GM12878 (cell line): ENCODE results near the gene NINJ1. TPM values are rescaled to one million over a fixed set of nuclear protein-coding genes. Genes with fewer than 3 reads are reported as not detected.

Source experiments
- ATAC-seq: fragments of 200-7000 bp; cut with Tn5 transposase; 3 replicates; pipeline ENCODE4 v1.9.1; 2020; ENCODE audit warnings: mild to moderate bottlenecking, moderate library complexity
- BruUV-seq: library from RNA; stranded (reverse); fragments of 400-500 nt; replicated peaks from 2 replicates; lab custom pipeline; 2021; lab: Mats Ljungman, UMichigan
- CTCF ChIA-PET: fragments of 300-600 bp; sonication (Branson Sonifier 250); formaldehyde crosslinking; extraction: SDS; loops from one replicate; lab custom pipeline; 2021; ENCODE audit warnings: inconsistent platforms; lab: Yijun Ruan, JAX
- POLR2A ChIA-PET: fragments of 350-600 bp; formaldehyde crosslinking; extraction: SDS; loops from one replicate; lab custom pipeline; 2021; ENCODE audit warnings: inconsistent platforms; lab: Charles Lee
- RAD21 ChIA-PET: fragments of 300-600 bp; sonication (Branson Sonifier 250); formaldehyde crosslinking; loops from one replicate; lab custom pipeline; 2023; ENCODE audit warnings: antibody characterized with exemption; ENCODE audit not compliant: unreplicated experiment; lab: Charles Lee
- SMC1A ChIA-PET: fragments of 300-600 bp; sonication (Branson Sonifier 250); formaldehyde crosslinking; loops from one replicate; lab custom pipeline; 2023; ENCODE audit not compliant: unreplicated experiment, uncharacterized antibody; lab: Charles Lee
- DNase-seq: peaks from one replicate; pipeline ENCODE4 v3.0.0-alpha.2; 2011; ENCODE audit warnings: low read depth, low spot score
- FAIRE-seq: peaks from 3 replicates; lab custom pipeline; 2011; peaks lifted over from hg19 to GRCh38; lab: Jason Lieb, UNC
- H2AFZ ChIP-seq: 2 replicates; pipeline ENCODE4 v1.6.0; 2011; ENCODE audit warnings: low read depth, low read length, control low read depth; ENCODE audit not compliant: control insufficient read depth
- H3K27ac ChIP-seq: 2 replicates; pipeline ENCODE4 v1.5.1; 2011; ENCODE audit warnings: control low read depth; ENCODE audit not compliant: control insufficient read depth, insufficient read depth
- H3K27me3 ChIP-seq, 2 experiments: replicated peaks in 1 of 2; 2 replicates each; pipeline versions ENCODE4 v1.6.0 to v1.6.1; 2011; ENCODE audit warnings: low read length in 1 of 2; ENCODE audit not compliant: control insufficient read depth in 2 of 2, insufficient read depth in 2 of 2
- H3K36me3 ChIP-seq, 2 experiments: 2 replicates each; pipeline ENCODE4 v1.5.1; 2011; ENCODE audit warnings: low read length in 1 of 2; ENCODE audit not compliant: control insufficient read depth in 2 of 2, insufficient read depth in 2 of 2
- H3K4me1 ChIP-seq: 2 replicates; pipeline ENCODE4 v1.6.1; 2011; ENCODE audit warnings: mild to moderate bottlenecking, low read length, moderate library complexity, mixed read lengths; ENCODE audit not compliant: control insufficient read depth, insufficient read depth
- H3K4me2 ChIP-seq: 2 replicates; pipeline ENCODE4 v1.6.0; 2011; ENCODE audit warnings: control low read depth; ENCODE audit not compliant: control insufficient read depth, insufficient read depth
- H3K4me3 ChIP-seq: fragments of 200-600 bp; sonication (generic); 2 replicates; pipeline ENCODE4 v1.5.1; 2016
- H3K79me2 ChIP-seq: 2 replicates; pipeline ENCODE4 v1.6.0; 2011; ENCODE audit warnings: low read length; ENCODE audit not compliant: control insufficient read depth, insufficient read depth
- H3K9ac ChIP-seq: 2 replicates; pipeline ENCODE4 v1.8.0; 2011; ENCODE audit warnings: low read length, control low read depth, mixed read lengths; ENCODE audit not compliant: control insufficient read depth, insufficient read depth
- H3K9me3 ChIP-seq: replicated peaks from 3 replicates; pipeline ENCODE4 v1.5.1; 2011; ENCODE audit warnings: mild to moderate bottlenecking, low read length; ENCODE audit not compliant: control insufficient read depth, insufficient read depth
- H4K20me1 ChIP-seq: 2 replicates; pipeline ENCODE4 v1.6.0; 2011; ENCODE audit not compliant: control insufficient read depth, insufficient read depth
- SMARCA5 ChIP-seq: fragments of 450-650 bp; IDR thresholded peaks from 2 replicates; pipeline ENCODE4 v1.6.1; 2017; ENCODE audit warnings: mild to moderate bottlenecking
- ZNF384 ChIP-seq: IDR thresholded peaks from 2 replicates; pipeline ENCODE4 v1.6.1; 2012; ENCODE audit warnings: low read depth, mild to moderate bottlenecking, low read length, improper control_type of control experiment, borderline replicate concordance
- WGBS: methylation state at CpG from one replicate; pipeline ENCODE4 v1.1.6; 2016; ENCODE audit warnings: low lambda C conversion rate; ENCODE audit not compliant: insufficient replicate concordance, insufficient coverage; ENCODE audit errors: missing lambda C conversion rate; 5-methylcytosine and 5-hydroxymethylcytosine counted together
- in situ Hi-C: fragments of 300-500 bp; cut with MboI; formaldehyde crosslinking; loops from 9 replicates; pipeline ENCODE4 v1.14.3; 2018; ENCODE audit warnings: mixed read lengths
- intact Hi-C: fragments of 100-400 bp; cut with micrococcal nuclease; formaldehyde crosslinking; loops from one replicate; pipeline ENCODE4 v1.14.2; 2022; ENCODE audit not compliant: unreplicated experiment
- polyA plus RNA-seq, 11 experiments: library from polyadenylated mRNA; depleted of rRNA in 4 of 11; unstranded in 6 of 11; stranded (reverse) in 5 of 11; fragments of >200 nt; fragmentation: Nextera tagmentation in 4 of 11; fragmentation: Illumina TruSeq in 1 of 11; extraction: Ambion mirVana in 4 of 11; extraction: Trizol in 1 of 11; gene quantifications; 1 replicate in 1 of 11; 2 replicates in 10 of 11; pipeline versions ENCODE4 v1.2.1 to v1.2.3, GENCODE V29; 2011 to 2016; ENCODE audit warnings: inconsistent platforms in 2 of 11, missing spikeins in 2 of 11, low read depth in 1 of 11
- total RNA-seq, 4 experiments: library from RNA; depleted of rRNA in 3 of 4; stranded (reverse); fragments of >200 nt in 3 of 4; fragmentation: Illumina TruSeq in 1 of 4; extraction: Trizol in 1 of 4; gene quantifications; 2 replicates each; pipeline versions ENCODE4 v1.2.1 to v1.2.3, GENCODE V29; 2013 to 2021
- TF ChIP-seq, protein P1 (sequence below): IDR thresholded peaks from 2 replicates; pipeline ENCODE4 v1.6.1; 2012; ENCODE audit warnings: low read depth, low read length, improper control_type of control experiment

Gene NINJ1
- total and polyA plus RNA-seq, 10 of the 15 experiments (the other 5 are each of a cell fraction or from before 2014, with no cell fraction given): 0.64 to 33.5 (median 17.1) TPM

DNA sequence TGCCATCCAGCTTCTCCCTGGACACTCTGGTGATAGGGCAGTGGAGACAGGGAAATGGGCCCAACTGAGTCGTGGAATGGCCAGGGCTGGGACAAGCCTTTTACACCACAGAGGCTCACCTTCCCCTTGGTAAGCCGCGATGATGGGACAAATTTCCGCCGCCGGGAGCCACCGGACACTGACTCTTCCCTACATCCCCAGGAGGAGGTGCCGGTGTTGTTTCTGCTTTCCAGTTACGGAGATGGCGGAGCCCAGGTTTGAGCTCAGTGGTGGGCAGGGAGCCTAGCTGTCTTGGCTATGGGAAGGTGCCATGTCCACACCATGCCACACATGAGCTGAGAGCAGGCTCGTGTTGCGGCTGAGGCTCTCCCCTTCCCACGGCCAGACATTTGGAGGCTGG is 30.0 kb upstream of the NINJ1 start:
- intact Hi-C loops: no loop called here
- POLR2A ChIA-PET: no interaction called here
- H3K36me3 ChIP-seq: no peaks in the 10 kb centered on the region
- SMC1A ChIA-PET: no interaction called here
- CTCF ChIA-PET: interaction anchor here (1.6 kb wide), 1 partner anchor 138 kb away, joined by 3 read pairs; no protein-coding TSS in a partner anchor
- RAD21 ChIA-PET: no interaction called here
- no peaks in the 10 kb centered on the region for H4K20me1 ChIP-seq
- no peaks in the 10 kb centered on the region for H3K4me1 ChIP-seq
- no peak overlapping the region for H3K9ac ChIP-seq
- H3K4me3 ChIP-seq: no peak overlapping the region
- DNase-seq: no peak
- H3K4me2 ChIP-seq: no peak overlapping the region
- TF ChIP-seq, protein P1, sequence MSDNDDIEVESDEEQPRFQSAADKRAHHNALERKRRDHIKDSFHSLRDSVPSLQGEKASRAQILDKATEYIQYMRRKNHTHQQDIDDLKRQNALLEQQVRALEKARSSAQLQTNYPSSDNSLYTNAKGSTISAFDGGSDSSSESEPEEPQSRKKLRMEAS: no peak
- TF ChIP-seq, all 136 proteins: peak for 0
- no peaks in the 10 kb centered on the region for H3K79me2 ChIP-seq
- no TSS peak for BruUV-seq
- WGBS: 70% methylated on average over 13 of the region's 13 CpGs
- FAIRE-seq (no peak), ATAC-seq (no peak)
- H2AFZ ChIP-seq: no peak overlapping the region
- no peaks in the 10 kb centered on the region for H3K9me3 ChIP-seq
- no peak overlapping the region for H3K27ac ChIP-seq
- in situ Hi-C loops: loop anchor here (5.0 to 10.0 kb wide), 2 partner anchors 138 to 801 kb away; no protein-coding TSS in a partner anchor
- no peaks in the 10 kb centered on the region; a peak in 1 of 4 replicates for H3K27me3 ChIP-seq

DNA sequence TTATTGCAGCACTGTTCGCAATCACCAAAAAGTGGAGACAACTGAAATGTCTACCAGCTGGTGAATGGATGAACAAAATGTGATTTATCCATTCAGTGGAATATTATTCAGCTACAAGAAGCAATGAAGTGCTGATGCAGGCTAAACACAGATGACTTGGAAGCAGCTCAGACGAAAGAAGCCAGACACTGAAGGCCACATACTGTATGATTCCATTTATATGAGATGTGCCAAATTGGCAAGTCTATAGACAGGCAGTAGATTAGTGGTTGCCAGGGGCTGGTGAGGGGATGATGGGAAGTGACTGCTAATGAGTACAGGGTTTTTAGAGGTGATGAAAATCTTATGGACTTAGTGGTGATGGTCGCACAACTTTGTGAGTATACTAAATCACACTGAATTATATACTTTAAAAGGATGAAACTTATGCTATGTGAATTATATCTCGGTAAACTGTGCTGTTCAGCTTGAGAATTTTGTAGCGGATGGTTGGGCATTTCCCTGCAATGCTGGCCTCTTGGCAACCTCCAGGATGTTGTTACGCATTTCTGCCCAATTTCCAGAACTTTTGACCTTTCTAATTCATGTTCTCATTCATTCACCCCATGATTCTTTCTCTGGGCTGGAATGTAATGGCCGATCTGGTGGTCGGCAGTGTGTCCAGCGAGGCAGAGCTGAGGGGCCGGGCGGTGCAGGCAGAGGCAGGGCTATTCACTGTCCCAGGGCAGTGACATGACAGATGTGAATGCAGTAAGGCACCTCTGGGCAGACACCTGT is 27.9 kb upstream of the NINJ1 start:
- H3K9ac ChIP-seq: no peak overlapping the region
- H3K4me1 ChIP-seq: no peaks in the 10 kb centered on the region; the same call in 1 of the 2 replicates
- RAD21 ChIA-PET: interaction anchor here (1.3 to 1.8 kb wide), 3 partner anchors 53 to 158 kb away, joined by 3 to 5 read pairs (median 4); no protein-coding TSS in a partner anchor
- DNase-seq: no peak
- no peak overlapping the region for H3K4me3 ChIP-seq
- SMC1A ChIA-PET: interaction anchor here (1.1 kb wide), 1 partner anchor 53 kb away, joined by 3 read pairs; no protein-coding TSS in a partner anchor
- no peak overlapping the region for H3K27ac ChIP-seq
- H2AFZ ChIP-seq: no peak overlapping the region
- no peaks in the 10 kb centered on the region; a peak in 1 of 4 replicates for H3K27me3 ChIP-seq
- no peaks in the 10 kb centered on the region; the same call in 2 of the 3 replicates for H3K9me3 ChIP-seq
- WGBS: 54% methylated on average over 11 of the region's 11 CpGs
- no TSS peak for BruUV-seq
- CTCF ChIA-PET: interaction anchor here (0.6 to 2.0 kb wide), 5 partner anchors 10 to 796 kb away, joined by 3 to 8 read pairs (median 3); no protein-coding TSS in a partner anchor
- POLR2A ChIA-PET: interaction anchor here (0.7 kb wide), 2 partner anchors 24 to 468 kb away, joined by 3 read pairs; no protein-coding TSS in a partner anchor
- intact Hi-C loops (loop anchor here (2.0 kb wide), 1 partner anchor 801 kb away; no protein-coding TSS in a partner anchor), in situ Hi-C loops (loop anchor here (5.0 to 10.0 kb wide), 2 partner anchors 140 to 803 kb away; no protein-coding TSS in a partner anchor)
- no peaks in the 10 kb centered on the region for H3K79me2 ChIP-seq
- no peaks in the 10 kb centered on the region for H3K36me3 ChIP-seq
- TF ChIP-seq ZNF384 (no peak), SMARCA5 (no peak)
- FAIRE-seq: no peak
- ATAC-seq: no peak
- H4K20me1 ChIP-seq: no peaks in the 10 kb centered on the region
- H3K4me2 ChIP-seq: no peak overlapping the region
